Activated CD8-positive, alpha-beta memory T cell treated with anti-CD3 and anti-CD28 coated beads for 1 hour (primary cell): Measurements from ENCODE around the gene CLK3.
"Not testable (repeated sequence)": the region's sequence is repeated elsewhere in the genome, so short reads cannot be mapped to it uniquely, and the experiment has no call there.

Experiments used
- DNase-seq, 2 donors: peaks; one replicate each; pipeline ENCODE4 v3.0.0-alpha.2; 2020; ENCODE audit warnings: low read depth in 1 of 2; ENCODE audit errors: extremely low read depth in 1 of 2

The CLK3 gene

GRCh38 chr15:74615508-74616365, at the start of gene CLK3:
TSS of gene CLK3 (plus strand) at chr15:74615836. CDS start at chr15:74619197, 3,361 bp downstream.
- peak; percentile 88 to 97 for DNase-seq

DNA sequence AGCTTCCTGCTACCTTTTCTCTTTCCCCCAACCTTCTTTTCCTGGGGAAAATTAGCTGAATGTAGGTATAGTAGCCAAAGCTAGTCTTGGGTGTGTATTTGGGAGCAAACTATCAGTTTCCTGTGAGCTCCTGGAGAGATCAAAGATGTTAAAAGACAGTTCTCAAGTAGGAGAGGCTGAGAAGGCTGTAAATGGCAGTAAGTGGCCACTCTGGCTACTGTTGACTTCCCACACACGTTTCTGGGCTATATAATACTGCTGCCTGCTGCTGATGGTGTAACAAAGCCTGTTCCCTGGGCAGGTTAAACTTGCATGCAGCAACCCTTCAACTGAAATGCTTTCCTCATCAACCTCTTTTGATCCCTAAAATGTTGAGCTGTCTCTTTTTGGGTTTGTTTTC, 47.0 kb upstream of the CLK3 start:
- DNase-seq: no peak

GRCh38 chr15:74569731-74570070, 45.9 kb upstream of the CLK3 start:
- no peak for DNase-seq

DNA sequence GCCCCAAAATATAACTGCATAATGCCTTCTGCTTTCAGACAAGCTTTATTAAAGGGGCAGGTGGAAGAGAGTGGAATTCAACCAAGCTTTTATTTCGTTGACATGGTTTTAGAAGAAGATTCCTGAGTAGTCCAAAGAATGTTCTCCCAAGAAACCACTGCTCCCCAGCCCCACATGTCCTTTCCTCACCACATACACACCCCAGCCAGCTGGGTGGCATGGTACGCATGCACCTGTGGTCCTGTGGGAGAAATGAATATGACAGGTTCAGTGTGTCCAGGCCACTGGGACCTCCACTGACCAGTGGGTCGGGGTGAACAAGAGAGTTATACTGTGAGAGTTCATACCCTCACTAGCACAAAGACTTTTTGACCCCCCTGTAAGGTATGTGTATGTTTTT, 44.4 kb upstream of the CLK3 start:
- DNase-seq: no peak

DNA sequence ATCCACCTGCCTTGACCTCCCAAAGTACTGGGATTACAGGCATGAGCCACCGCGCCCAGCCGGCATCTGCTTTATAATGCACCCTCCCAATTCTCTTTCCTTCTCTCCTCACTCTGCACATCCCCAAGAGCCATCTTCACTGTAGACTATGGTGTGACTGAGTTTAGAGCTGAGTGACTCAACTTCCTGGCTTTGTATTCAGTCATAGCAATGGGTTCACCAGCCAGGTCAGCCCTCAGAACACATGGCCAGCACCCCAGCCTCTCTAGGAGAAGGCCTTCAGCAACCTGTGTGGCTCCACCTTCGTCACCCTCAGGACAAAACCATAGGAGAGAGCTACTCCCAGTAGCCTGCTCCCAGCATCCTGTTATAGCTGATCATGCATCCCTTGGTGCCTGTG, 41.6 kb upstream of the CLK3 start:
- no peak for DNase-seq

GRCh38 chr15:74578496-74578994, 37.1 kb upstream of the CLK3 start:
- no peak for DNase-seq

DNA sequence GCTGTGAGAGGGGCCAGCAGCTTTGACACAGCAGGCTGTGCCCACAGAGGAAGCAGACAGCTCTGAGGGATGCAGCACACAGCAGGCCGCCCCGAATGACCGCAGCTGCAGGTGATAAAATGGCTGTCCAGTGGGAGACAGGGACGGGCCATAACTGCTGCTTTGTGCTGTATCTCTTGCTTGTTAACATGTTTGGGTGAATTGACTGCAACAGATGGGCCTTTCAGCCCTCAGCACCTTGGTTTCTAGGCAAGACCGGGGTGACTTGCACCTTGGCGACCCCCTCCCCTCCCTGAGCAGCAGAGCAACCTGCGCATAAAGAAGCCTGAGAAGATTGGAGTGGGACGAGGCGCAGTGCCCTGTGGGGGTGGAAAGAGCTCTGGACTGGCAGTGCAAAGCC, 36.6 kb upstream of the CLK3 start:
- DNase-seq: no peak

GRCh38 chr15:74580538-74581350, 34.9 kb upstream of the CLK3 start:
- no peak for DNase-seq

- no peak for DNase-seq
Measured at GRCh38 chr15:74584204-74584603, 31.4 kb upstream of the CLK3 start.

DNA sequence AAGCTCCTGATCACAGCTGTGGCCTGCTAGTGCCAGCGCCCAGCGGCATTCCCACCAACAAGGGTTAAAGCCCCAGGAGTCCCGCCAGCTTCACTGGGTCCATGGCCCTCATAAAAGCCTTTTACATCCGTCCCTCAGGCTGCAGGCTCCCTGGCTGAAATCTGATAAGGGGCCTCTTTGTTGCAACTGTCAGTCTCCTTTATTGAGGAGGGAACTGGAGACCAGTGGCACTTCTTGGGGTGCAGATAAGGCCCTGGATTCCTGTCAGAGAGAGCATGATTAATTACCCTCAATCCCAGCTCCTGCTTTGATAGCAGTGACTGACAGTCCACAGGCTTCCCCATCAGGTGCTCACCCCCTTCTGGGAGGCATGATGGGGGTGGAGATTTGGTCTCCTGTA, 30.9 kb upstream of the CLK3 start:
- no peak for DNase-seq

DNA sequence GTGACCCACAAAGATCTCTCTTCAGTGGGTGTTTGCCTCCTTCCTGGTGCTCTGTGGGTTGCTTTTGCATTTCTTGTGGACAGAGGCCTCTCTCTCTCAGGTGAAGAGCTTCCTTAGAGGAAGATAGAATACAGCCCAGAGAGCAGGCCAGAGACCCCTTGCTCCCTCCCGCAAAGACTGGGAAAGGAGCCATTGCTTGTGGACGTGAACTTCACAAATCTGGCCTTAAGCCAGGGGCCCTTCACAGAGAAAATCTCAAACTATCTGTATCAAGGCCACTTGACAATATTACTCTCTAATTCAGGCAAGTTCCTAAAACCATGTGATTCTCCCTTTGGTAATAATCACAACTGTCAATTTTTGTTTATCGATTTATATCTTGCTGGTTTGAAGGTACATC, 30.4 kb upstream of the CLK3 start:
- DNase-seq: no peak

- DNase-seq: no peak
Measured at GRCh38 chr15:74585857-74586256, 29.8 kb upstream of the CLK3 start.

DNA sequence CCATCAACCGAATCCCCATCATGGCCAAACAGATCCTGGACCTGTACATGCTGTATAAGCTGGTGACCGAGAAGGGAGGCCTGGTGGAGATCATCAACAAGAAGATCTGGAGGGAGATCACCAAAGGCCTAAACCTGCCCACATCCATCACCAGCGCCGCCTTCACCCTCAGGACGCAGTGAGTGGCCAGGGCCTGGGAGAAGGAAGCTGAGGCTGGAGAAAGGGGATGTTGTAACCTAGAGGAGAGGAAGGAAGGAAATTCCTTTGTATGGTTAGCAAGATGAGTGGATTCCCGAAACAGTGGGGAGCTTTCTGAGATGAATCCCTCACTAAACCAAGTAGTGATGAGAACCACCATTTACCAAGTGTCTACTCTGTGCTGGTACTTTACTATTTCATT, 25.8 kb upstream of the CLK3 start:
- DNase-seq: no peak

DNA sequence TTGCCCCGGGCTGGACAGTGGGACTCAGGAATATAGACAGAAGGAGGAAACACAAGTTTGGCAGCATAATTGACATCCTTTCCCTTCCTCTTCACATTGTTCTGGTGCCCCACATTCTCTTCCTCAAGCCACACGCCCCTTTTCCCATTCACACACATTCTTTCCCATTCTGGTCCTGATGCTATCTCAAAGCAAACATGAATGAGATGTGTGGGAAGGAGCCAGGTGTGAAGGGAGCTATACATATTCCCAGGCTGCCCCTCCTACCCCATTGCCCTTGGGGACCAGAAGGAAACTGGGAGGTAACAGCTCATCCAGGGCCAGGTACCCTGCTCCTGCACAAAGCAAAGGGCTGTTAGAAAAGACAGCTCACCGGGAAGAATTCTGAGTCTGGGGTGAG, 23.4 kb upstream of the CLK3 start:
- DNase-seq: no peak

DNA sequence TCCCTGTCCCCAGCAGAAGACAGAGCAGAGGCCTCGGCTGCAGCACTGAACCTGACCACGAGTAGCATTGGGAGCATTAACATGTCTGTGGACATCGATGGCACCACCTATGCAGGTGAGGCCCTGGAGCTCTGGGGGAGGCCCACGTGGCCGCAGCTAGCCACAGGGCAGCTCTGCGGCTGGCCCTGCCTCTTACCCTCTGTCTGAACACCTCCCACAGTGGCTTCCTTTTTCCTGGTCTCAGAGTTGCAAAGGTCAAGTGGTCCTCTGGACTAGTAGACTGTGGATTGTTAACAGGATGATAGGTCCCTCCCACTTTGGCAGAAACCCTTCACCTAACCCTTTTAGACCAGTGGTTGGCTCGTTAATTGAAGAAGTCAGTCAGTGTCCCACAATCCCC, 22.5 kb upstream of the CLK3 start:
- no peak for DNase-seq

DNA sequence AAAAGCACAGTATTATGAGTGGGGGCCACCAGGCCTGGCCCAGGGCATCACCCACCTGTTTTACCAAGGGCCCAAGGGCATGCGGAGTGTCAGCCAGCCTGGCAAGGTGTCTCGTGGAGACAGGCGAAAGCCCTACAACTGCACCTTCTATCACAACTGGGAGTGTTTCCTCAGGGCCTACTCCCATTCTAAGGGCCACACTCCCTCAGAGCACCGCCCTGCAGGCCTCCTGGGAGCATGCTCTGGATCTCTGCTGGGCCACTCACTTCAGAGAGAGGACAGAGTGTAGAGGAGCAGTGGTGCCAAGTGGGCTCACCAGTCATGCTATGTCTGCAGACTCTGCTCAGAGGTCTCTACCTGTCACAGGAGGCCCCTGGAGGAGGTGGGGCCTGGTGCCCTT, 21.2 kb upstream of the CLK3 start:
- no peak for DNase-seq

GRCh38 chr15:74595271-74595670, 20.4 kb upstream of the CLK3 start:
- no peak for DNase-seq

- not testable (repeated sequence) for DNase-seq
Measured at GRCh38 chr15:74596736-74597135, 18.9 kb upstream of the CLK3 start.

GRCh38 chr15:74597146-74597705, 18.4 kb upstream of the CLK3 start:
- DNase-seq: not testable (repeated sequence)

GRCh38 chr15:74598126-74598842, 17.4 kb upstream of the CLK3 start:
- peak; percentile 70 to 80 for DNase-seq

DNA sequence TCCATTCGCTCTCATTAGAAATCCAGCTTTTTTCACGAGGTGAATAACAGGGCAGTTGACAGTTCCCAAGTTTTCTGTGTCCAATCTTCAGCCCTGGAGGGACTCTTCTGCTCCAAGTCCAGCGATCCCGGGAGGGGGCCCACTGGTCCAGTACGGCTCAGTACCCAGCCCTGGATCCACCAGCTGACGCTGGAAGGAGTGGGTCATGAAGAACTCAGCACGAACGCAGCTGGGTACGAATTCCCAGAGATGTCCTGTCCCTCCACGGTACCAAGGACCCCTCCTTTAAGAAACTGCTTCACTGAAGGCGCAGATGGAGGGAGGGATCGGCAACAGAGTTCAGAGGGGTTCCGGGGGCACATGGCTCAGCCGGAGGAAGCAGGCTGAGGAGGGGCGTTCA, 16.5 kb upstream of the CLK3 start:
- DNase-seq: no peak
